RPMI8226 (cell line): ENCODE data around the gene PIK3C2G.
"Not testable (repeated sequence)": the region's sequence is repeated elsewhere in the genome, so short reads cannot be mapped to it uniquely, and the experiment has no call there.

Experiments
- DNase-seq: peaks from one replicate; pipeline ENCODE4 v3.0.0-alpha.2; 2015

Gene PIK3C2G, protein sequence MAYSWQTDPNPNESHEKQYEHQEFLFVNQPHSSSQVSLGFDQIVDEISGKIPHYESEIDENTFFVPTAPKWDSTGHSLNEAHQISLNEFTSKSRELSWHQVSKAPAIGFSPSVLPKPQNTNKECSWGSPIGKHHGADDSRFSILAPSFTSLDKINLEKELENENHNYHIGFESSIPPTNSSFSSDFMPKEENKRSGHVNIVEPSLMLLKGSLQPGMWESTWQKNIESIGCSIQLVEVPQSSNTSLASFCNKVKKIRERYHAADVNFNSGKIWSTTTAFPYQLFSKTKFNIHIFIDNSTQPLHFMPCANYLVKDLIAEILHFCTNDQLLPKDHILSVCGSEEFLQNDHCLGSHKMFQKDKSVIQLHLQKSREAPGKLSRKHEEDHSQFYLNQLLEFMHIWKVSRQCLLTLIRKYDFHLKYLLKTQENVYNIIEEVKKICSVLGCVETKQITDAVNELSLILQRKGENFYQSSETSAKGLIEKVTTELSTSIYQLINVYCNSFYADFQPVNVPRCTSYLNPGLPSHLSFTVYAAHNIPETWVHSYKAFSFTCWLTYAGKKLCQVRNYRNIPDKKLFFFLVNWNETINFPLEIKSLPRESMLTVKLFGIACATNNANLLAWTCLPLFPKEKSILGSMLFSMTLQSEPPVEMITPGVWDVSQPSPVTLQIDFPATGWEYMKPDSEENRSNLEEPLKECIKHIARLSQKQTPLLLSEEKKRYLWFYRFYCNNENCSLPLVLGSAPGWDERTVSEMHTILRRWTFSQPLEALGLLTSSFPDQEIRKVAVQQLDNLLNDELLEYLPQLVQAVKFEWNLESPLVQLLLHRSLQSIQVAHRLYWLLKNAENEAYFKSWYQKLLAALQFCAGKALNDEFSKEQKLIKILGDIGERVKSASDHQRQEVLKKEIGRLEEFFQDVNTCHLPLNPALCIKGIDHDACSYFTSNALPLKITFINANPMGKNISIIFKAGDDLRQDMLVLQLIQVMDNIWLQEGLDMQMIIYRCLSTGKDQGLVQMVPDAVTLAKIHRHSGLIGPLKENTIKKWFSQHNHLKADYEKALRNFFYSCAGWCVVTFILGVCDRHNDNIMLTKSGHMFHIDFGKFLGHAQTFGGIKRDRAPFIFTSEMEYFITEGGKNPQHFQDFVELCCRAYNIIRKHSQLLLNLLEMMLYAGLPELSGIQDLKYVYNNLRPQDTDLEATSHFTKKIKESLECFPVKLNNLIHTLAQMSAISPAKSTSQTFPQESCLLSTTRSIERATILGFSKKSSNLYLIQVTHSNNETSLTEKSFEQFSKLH (N-terminal part only)

GRCh38 chr12:18261273-18261672 lies at the start of gene PIK3C2G:
Gene PIK3C2G, plus strand, starts transcription at chr12:18261518. Its CDS starts 20,564 bp downstream, at chr12:18282082.
- DNase-seq = no peak

DNA sequence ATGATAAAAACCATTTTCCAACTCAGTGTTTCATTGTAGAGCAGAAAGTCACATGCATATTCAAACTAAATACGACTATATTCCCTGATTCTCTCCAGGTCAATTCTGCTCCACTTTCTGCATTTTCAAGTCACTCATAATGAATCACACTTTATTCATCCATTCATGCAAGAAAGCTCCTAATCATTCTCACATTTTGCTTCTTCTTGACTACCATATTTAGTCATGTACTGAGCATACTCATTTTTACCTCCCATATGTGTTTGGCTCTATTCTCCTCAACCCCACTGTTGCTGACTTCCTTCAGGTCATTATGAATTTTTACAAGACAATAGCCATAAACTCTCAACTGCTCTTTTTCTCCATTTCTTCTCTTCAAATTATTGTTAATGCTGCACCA lies 43.4 kb upstream of the PIK3C2G start:
- no peak for DNase-seq

DNA sequence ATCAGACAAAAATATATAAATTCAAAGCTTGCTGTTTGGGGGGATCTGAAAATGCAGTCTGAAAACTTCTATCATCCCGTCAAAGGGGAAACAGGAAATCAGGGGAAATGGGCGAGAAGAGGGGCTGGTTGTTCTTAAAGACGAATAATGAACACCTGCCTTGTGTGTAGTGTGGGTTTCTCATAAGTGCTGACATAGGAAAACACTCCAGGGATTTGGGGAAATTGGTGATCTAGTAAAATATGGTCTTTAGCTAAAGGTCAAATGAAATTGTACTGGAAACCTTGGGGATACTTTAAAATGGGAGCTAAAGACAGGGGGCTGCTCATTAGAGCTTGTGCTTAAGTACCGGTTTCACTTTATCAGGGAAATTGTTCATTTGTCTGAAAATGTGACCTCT lies 39.6 kb upstream of the PIK3C2G start:
- DNase-seq = peak; percentile 46

- DNase-seq = no peak
Observed at GRCh38 chr12:18222699-18223098, 38.6 kb upstream of the PIK3C2G start.

GRCh38 chr12:18224745-18225144 lies 36.6 kb upstream of the PIK3C2G start:
- DNase-seq = peak; percentile 42

- DNase-seq = no peak
Observed at GRCh38 chr12:18239526-18239925, 21.8 kb upstream of the PIK3C2G start.

DNA sequence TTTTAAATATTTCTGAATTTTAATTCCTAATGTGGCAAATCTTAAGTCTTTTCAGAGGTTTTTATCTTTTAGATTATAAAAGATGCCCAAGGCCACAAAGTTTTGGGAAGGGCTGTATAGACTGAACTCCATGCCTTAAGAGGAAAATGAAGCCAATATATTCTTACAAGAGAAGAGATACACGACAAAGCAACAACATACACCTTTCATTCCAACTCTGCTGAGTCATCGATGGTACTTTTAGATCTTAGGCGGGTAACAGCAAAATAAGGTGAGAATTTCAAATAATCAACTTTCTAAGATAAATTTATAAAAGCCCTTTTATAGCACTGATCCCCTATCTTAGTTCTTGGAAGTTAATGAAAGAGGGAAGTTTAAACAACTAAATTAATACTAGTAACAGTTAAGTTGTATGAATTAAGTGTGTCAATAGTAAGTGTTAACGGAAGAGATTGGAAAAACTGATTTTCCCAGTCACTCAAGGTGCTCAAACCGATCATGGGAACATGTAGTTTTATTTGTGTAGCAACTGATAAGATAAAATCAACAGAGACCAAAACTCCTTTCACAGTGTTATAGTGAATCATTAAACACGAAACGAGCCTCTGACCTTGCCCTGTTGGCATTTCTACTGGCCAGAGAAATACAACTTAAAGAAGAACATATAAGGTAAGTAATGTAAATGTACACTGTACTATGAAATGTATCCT lies 18.8 kb upstream of the PIK3C2G start:
- DNase-seq = no peak

GRCh38 chr12:18243238-18243637 lies 18.1 kb upstream of the PIK3C2G start:
- no peak for DNase-seq

DNA sequence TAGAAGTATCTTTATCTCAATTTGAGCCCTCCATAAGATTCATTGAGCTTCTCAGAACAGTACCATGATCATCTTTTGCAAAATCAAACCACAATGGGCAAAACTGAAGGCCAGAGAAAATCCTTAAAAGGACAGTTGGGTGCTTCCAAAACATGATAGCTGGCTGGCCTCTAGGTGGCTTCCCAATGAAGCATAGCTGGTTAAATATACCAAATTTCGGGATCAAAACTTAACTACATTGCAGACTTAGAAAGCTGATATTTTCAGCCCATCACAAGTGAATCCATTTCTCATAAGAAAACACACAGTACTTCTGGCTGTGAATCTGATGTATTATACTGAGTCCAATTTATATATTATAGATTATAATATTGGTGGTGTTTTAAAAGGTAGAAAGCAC lies 15.3 kb upstream of the PIK3C2G start:
- no peak for DNase-seq

DNA sequence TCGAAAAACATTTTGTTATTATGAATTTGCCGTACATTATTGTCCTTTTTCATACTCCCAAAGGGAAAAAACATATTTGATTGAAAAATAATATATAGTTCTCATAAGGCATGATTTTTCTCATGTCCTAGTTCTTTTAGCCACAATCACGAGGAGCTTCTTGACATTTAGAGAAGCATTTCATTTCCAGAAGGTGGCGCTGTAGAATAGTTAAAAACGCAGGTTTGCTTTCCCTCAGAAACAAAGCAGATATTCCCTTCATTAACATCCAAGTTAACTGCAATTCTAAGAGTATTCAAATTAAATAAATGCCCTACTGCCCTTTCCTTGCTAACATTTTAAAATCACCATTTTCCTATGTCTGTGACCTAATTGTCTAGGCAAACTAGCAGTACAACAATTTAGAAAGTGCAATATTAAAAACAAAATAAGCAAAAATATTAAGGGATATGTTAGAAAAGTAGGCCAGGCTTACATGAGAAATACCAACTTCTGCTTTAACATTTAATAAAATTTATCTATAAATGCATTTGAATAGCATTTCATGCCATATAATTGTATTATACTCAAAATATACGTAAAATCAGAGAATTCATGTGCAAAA lies 10.9 kb upstream of the PIK3C2G start:
- DNase-seq = peak; percentile 64

GRCh38 chr12:18254081-18254480 lies 7.2 kb upstream of the PIK3C2G start:
- DNase-seq = no peak

GRCh38 chr12:18255004-18255403 lies 6.3 kb upstream of the PIK3C2G start:
- not testable (repeated sequence) for DNase-seq

- DNase-seq = no peak
Observed at GRCh38 chr12:18257251-18257650, 4.1 kb upstream of the PIK3C2G start.

DNA sequence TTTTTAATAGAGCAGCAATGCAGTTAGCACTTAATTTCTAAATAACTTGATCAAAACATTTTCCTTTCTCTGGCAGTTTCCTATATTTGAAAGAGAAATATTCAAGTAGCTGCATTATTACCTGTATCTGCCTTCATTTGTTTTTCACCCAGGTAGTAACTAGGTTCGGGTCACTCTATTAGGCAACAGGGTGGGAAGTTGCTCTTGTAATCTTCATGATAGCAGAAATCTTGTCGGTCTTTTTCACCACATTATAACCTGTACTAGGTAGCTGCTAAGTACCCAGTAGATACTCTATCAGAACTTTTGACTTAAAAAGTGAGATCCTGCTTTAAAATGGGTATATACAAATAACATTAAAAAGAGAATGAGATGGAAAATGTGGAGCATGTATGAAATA lies 2.4 kb upstream of the PIK3C2G start:
- no peak for DNase-seq

DNA sequence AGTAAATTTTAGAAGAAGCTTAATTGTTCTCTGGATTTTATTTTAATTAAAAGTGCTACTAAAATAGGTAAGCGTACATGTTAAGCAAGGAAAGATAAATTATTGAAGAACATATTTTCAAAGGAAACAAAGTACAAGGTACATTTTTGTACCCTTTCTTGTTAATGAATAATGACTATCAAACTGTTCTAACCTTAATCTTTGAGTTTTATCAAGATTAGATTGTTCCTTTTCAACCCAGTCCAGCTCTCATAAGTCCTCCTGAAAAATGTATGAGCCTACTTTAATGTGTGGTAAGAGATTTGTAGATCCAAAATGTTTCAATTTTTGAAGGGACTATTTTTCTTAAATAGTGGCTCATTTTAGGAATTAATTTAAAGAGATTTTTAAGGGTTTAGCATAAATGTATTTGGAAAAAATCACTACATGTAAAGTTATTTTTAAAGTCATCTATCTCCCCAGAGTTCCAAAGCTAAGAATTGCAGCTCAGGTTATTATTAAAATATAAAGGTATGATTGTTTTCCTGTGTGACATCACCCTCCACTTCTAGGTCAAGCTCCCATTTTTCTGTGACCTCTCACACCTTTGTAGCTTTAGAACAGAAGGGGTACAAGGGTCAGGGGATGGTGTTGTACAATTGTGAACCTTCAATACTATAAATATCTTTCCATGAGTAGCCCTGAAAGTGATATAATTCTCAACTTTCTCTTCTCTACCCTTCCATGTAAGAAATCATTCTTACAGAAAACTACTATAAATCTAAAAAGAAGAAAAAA lies 1.2 kb upstream of the PIK3C2G start:
- DNase-seq = no peak

GRCh38 chr12:18261906-18262305 lies 588 bp downstream of the PIK3C2G start:
- DNase-seq = no peak

GRCh38 chr12:18262514-18262913 lies 1.2 kb downstream of the PIK3C2G start:
- DNase-seq = no peak

GRCh38 chr12:18264581-18265075 lies 3.3 kb downstream of the PIK3C2G start:
- no peak for DNase-seq

DNA sequence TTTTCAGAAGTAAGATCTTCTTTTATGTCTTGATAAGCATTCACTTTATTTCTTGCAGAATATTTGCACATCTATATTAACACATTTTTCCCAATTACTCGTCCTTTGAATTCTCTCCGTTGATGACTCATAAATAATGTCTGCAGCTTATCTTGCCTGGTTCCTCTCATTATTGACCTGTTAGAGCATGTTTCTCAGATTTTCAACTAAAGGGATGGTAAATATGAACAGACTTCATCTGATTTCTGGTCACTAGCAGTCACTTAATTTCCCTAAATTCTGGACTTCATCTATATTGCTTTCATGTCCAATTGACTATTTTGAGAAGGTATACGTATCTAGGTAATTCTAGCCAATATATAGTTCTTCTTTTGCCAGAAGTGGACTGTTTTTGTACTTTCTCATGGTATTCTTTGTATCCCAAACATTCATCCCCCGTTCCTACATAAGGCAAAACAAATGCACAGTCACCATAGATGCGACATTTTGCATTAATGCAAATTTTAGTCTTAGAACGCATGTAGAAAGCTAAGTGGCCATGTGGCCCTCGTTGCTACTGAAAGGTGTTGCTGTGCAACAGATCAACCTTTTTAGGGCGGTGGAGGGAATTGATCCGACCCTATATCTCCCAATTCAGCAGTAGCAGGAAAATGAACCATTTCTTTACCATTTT lies 6.2 kb downstream of the PIK3C2G start:
- no peak for DNase-seq

DNA sequence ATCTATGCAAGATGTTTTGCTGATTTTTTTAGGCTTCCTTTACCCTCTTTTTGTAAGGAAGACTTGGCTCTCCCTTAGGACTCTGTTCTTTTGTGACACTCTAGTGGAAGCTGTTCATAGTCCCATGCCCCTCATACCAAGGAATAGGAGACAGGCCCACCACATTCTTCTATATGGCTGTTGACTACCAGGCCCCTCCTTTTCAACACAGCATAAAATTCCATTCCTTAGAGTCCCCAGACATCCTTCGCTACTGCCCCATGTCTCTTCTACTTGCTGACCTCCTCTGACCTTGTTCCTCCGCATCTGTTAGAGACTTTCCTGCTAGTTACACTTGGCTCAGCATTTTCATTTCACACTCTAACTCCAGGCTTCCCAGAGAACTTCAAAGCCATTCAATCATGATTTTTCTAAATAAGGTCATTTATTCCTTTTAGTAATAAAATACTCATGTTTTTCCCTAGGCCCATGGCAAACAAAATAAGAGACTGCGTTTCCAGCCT lies 9.7 kb downstream of the PIK3C2G start:
- DNase-seq = no peak
